Measurements from ENCODE around the gene KRTAP5-5.

DNA sequence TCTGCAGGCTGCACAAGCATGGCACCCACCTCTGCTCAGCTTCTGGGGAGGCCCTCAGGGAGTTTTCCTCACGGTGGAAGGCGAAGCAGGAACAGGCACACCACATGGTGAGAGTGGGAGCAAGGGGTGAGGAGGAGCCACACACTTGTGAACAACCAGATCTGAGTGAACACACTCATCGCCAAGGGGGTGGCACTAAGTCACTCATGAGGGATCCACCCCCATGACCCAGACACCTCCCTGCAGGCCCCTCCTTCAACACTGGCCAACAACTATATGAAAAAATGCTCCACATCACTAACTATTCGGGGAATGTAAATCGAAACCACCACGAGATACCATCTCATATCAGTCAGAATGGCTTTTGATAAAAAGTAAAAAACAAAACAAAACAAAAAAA is 30.8 kb upstream of the KRTAP5-5 start:
- TF ChIP-seq, protein P1, sequence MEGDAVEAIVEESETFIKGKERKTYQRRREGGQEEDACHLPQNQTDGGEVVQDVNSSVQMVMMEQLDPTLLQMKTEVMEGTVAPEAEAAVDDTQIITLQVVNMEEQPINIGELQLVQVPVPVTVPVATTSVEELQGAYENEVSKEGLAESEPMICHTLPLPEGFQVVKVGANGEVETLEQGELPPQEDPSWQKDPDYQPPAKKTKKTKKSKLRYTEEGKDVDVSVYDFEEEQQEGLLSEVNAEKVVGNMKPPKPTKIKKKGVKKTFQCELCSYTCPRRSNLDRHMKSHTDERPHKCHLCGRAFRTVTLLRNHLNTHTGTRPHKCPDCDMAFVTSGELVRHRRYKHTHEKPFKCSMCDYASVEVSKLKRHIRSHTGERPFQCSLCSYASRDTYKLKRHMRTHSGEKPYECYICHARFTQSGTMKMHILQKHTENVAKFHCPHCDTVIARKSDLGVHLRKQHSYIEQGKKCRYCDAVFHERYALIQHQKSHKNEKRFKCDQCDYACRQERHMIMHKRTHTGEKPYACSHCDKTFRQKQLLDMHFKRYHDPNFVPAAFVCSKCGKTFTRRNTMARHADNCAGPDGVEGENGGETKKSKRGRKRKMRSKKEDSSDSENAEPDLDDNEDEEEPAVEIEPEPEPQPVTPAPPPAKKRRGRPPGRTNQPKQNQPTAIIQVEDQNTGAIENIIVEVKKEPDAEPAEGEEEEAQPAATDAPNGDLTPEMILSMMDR (IDR thresholded peaks at IDR 0.05): no peak
- no peak for TF ChIP-seq POLR2A (IDR thresholded peaks at IDR 0.05)

Data from body of pancreas (tissue), 4 donors.